Measurements from ENCODE around the gene C5orf52.
"Not testable (repeated sequence)": the region's sequence is repeated elsewhere in the genome, so short reads cannot be mapped to it uniquely, and the experiment has no call there.

The C5orf52 gene

DNA sequence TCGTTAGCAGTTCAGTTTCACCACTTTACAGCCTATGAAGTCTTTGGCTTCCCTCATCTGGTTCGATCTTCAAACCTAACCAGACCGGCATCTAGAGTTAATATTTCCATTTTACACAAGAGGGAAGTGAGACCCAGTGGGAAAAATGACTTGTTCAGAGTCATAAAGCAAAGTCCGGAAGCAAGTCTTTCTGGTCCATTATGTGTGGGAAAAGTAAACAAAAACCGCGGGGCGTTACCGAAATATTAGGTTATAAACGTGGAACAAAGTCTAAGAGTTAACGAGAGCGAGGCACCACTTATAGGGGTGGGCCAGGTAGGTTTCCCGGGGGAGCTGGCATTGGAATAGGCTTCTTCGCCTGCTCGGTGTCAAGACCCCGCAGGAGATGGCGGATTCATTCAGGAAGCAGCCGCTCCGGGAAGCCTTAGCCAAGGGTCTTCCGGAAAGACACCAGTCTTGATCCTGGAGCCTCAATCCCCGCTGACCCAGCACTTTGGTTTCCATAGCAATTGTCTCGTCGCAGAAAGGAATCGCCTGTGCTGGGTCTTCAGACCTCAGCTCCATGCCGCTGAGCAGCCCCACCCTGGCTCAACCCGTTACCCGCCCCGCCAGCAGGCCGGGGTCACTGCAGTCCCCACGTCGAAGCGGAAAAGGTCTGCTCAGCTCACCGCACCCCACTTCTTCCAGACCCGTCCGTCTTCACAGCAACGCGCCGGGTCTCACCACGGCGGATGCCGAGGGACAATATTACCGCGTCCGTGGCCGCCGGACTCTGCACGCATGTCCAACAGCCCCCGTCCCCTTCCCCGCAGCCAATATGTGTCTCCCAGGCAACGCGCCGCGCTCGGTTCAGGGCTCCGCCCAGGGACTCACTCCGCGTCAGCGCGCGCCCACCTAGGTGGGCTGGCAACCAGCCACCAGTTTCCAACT lies at the start of gene C5orf52:
TSS of gene C5orf52 (plus strand) at position 872 of the 930 bp plus-strand sequence. CDS start 82 bp downstream, outside the sequence.
- in situ Hi-C loops (cut with MboI; ENCODE audit: low sequenced_read_pairs) = no loop called here

DNA sequence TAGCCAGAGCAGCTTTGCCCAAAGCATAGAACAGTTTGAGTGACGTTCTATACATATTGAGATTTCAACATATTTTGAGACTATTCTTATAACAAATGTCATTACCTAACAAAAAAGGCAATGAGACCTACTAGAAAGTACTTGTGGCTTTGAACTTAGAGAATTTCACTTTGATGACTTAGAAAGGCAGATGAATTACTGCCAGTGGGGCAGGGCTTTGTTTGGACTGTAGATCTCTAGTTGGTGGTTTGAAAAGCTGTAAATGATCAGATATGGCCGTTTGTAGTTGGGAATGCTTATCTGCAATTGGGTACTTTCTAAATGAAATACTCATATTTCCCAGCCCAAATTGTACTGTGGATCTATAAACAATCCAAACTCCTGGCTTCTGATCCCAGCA lies 47.2 kb upstream of the C5orf52 start:
- in situ Hi-C loops (cut with MboI; ENCODE audit: low sequenced_read_pairs) = no loop called here

DNA sequence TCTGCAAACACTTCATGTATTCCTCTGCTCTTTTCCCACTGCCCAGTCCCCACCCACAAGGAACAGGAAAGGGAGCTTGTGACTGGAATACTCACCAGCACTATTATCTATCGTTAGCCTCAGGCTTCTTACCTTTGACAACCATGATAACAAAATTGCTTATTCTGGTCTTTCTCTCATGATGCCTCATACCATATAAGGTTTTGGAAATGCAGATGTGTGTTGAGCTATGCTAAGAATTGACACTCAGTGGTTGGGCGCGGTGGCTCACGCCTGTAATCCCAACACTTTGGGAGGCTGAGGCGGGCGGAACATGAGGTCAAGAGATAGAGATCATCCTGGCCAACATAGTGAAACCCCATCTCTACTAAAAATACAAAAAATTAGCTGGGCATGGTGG lies 44.5 kb upstream of the C5orf52 start:
- in situ Hi-C loops (cut with MboI; ENCODE audit: low sequenced_read_pairs) = no loop called here

DNA sequence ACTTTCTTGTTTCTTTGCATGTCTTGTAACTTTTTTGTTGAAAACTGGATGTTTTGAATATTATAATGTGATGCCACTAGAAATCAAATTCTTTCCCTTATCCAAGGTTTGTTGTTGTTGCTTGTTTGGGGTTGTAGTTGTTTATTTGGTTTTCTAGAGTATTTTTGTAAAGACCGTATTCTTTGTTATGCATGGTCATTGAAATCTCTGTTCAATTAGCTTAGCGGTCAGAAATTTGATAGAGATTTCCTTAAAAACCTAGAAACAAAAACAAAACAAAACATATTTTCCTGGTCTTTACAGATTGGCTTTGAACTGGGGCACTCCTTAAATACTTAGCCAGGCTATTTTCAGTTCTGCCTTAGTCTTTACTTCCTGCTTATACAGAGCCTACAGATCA lies 41.0 kb upstream of the C5orf52 start:
- in situ Hi-C loops (cut with MboI; ENCODE audit: low sequenced_read_pairs) = no loop called here

DNA sequence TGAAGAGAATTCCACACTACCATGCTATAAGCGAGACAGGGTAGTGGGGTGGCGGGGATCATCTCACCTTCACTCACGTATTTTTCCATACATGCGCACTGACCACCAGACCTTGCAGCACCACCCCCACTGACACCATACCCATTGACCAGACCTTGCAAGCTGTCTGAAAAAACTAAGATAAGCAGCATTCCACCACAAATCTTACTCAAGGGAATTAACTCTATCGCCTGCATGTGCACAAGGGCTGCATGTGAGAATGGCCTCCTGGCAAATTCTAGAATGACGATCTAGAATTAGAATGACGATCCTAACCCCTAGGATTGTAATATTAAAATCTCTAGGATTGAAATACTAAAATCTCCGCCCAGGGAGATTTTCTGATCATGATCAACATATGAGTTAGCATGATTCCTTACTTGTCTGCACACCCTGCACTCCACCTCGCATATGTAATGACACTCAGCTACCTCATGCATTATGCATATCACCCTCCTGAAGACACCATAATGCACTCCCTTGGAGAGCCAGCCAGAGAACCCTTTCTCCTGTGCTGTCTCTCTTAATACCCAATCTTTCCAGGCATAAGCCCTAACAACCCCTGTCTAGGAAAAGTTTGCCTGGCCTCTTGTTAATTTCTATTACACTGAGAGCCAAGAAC lies 30.8 kb upstream of the C5orf52 start:
- in situ Hi-C loops (cut with MboI; ENCODE audit: low sequenced_read_pairs) = no loop called here

DNA sequence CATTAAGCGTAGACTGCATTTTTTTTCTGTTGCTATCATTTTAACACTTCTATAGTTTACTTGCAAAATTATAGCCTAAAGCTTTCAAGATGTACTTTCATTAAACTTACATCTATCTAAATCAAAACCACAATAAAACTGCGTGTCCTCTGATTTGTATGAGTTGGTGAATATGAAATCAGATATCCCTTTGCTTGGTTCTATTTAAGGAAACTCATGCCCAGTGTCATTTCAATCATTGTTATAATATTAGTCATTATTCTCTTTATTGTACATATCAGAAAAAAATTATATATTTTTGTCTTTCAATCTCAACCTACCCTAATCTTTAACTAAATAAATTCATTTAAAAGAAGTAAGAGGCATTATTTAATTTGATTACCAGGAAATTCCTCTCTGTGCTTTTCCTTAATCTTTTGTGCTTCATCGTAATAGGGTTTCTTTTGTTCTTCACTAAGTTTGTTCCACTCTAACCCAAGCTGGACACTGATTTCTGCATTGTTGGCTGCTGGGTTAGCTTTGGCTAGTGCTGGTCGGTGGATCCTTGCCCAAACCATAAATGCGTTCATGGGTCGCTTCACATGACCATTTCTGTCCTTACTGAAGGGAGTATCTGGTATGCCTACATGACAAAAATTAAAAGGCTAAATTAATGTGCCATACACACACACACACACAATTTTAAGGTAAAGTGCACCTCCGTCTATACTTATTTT lies 22.9 kb upstream of the C5orf52 start:
- in situ Hi-C loops (cut with MboI; ENCODE audit: low sequenced_read_pairs) = no loop called here

DNA sequence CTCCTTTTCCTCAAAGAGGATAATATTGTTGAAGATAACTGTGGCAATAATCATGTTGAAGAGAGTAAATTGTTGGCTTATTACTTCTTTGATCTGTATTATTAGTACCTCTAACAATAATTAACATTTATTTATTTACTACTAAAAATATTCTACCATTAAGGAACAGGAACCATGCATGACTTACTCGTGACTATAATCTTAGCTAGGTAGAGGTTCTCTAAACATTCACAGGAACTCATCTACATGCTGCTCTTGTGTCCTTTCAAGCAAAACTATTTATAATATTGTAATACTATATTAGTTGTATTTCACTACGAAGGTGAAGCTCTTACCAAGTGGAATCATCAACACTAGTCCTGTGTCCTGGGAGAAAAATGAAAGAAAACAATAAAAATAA lies 22.2 kb upstream of the C5orf52 start:
- in situ Hi-C loops (cut with MboI; ENCODE audit: low sequenced_read_pairs) = no loop called here

DNA sequence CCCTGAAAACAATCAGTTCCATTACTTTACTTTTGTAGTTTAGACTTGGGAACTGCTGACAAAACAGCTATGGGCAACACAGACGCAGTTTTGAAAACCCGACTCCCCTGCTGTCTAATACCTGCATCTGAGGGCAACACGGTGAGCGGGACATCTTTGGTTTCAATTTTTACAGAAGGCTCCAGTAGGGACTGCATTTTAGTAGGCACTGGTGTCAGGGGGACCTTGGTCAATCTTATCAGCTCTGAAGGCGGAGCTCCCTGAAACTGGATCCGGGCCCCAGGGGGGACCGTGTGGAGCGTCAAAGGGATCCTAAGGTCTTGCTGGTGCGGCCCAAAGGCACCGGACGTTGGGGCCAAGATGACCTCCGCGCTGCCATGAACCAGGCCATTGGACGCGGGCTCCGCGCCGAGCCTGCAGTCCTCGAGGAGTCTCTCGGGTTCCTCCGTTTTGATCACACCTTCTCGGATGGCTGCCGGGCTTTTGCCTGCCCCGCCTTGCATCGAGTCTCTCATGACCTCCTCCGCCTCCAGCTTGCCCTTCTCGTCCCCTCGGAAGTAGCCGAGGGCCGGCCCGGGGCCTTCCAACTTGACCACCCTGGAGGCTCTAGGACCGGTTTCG lies 20.2 kb upstream of the C5orf52 start:
- in situ Hi-C loops (cut with MboI; ENCODE audit: low sequenced_read_pairs) = no loop called here

DNA sequence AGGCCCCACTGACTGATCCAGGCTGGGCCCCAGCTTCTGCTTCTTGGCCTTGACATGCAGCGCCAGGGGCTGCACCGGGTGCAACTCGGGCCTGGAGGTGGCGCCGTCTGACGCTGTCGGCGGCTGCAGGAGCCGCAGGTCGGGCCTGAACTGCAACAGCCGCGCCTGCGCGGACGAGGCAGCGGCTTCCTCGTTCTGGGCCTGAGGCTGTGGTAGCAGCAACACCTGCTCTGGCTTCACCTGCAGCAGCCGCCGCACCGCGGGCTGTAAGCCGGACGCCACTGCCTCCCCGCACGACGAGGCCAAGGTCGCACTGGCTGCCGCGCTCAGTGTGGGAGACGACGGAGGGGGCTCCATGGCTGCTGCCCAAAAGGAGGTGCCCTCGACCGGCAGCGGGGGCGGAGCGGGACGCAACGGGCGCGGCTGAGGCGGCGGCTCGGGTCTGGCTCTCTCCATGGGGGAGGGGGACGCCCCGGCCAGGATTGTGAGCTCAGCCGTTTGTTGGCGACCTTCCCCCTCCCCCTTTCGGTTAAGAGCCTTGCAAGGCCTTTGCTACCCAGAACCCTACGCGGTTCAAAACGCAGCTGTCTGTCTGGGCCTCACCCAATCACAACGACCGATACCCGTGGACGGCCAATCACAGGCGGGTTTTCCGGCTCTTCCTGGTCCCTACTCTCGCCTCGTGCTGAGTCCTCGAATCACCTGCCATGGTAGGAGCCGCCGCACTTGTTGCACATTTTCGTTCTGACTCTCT lies 19.5 kb upstream of the C5orf52 start:
- in situ Hi-C loops (cut with MboI; ENCODE audit: low sequenced_read_pairs) = no loop called here

DNA sequence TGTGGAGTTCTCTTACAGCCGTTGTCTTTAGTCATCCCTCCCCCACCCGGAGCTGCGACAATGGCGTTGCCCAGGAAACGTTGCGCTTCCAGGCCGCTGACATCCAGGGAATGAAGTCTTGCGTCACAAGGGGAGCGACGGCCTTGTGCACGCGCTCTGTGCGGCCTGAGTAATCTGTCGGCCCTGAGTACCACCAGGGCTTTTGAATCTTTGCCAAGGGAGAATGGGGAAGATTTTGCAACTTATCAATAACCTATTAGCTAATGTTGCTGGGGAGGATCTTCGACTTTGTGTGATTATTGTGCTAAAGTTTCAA lies 19.0 kb upstream of the C5orf52 start, which contains the start of gene SOX30:
TSS of gene SOX30 (minus strand) at position 62 of the 316 bp plus-strand sequence. CDS start 360 bp downstream, outside the sequence.
- in situ Hi-C loops (cut with MboI; ENCODE audit: low sequenced_read_pairs) = no loop called here

DNA sequence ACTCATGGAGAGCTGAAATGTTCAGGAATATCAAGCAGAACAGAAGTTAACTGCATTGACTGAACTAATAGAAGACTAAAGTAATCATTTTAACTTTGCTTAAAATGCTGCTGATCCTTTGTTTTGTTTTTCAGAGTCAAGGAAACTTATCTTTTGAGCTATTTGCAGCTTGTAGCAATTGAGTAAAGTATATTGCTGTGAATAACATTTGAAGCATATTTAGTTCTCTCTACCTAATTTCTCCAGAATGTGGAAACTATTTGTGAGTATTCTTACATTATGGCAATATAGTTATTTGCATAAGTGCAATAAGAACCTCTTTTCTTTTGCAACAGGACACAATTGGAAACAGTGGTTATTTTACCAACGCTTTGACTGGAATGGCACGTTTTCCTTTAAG lies 13.8 kb upstream of the C5orf52 start:
- in situ Hi-C loops (cut with MboI; ENCODE audit: low sequenced_read_pairs) = no loop called here

DNA sequence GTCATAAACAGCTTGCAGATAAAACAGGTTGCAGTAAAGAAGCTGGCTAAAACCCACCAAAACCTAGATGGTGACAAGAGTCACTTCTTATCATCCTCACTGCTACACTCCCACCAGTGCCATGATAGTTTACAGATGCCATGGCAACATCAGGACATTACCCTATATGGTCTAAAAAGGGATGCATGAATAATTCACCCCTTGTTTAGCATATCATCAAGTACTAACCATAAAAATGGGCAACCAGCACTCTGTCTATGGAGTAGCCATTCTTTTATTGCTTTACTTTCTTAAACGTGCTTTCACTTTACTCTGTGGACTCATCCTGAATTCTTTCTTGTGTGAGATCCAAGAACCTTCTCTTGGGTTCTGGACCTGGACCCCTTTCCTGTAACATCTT lies 12.4 kb upstream of the C5orf52 start:
- in situ Hi-C loops (cut with MboI; ENCODE audit: low sequenced_read_pairs) = no loop called here

DNA sequence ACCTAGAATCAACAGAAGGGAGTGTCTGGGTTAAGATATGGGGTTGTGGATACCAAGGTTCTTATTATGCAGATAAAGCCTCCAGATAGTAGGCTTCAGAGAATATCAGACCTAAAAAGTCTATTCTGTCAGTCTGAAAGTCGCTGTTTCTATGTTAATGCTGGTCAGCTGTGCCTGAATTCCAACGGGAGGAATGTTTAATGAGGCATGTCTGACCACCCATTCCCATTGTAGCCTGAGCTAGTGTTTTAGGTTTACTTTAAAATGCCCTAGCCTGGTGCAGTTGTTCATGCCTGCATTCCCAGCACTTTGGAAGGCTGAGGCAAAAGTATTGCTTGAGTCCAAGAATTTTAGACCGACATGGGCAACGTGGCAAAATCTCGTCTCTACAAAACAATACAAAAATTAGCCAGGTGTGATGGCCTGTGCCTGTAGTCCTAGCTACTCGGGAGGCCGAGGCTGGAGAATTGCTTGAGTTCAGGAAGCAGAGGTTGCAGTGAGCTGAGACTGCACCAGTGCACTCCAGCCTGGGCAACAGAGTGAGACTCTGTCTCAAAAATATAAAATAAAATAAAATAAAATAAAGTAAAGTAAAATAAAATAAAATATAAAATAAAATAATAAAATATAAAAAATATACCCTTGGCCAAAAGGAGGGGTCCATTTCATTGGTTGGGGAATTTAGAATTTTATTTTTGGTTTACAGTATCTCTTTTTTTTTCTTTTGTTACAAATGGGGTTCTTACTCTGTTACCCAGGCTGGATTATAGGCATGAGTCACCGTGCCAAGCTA lies 11.3 kb upstream of the C5orf52 start:
- in situ Hi-C loops (cut with MboI; ENCODE audit: low sequenced_read_pairs) = no loop called here

DNA sequence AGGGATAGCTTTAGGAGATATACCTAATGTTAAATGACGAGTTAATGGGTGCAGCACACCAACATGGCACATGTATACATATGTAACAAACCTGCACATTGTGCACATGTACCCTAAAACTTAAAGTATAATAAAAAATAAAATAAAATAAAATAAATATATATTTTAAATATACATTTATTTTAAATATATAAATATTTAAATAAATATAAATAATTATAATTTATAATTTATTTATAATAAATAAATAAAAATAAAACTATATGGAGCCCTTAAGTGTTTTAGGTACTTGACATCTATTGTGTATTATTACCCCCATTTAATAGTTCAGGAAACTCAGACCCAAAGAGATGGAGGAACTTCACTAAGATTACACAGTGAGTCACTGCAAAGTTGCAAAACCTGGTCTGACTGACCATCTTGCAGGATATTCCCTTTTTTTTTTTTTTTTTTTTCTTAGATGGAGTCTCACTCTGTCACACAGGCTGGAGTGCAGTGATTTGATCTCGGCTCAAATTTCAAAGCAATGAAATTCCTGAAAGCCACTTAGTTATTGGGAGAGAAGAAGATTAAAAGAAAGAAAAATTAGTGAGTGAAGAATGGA lies 5.8 kb upstream of the C5orf52 start:
- in situ Hi-C loops (cut with MboI; ENCODE audit: low sequenced_read_pairs) = no loop called here

DNA sequence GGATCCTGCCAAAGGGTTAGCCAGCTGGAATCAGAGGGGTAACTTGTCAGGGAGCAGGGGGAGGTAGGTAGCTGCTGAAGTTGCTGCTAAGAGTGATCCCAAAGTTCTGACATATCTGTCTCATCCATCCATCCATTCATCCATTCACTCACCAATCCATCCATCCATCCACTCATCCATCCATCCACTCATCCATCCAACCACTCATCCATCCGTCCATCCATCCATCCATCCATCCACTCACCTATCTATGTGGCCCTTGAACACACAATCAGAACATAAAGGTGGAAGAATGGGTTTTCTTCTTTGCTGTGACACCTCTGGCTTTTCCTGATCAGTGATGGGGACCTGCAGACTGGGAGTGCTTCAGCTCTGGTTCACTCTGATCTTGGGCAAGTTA lies 3.0 kb upstream of the C5orf52 start:
- in situ Hi-C loops (cut with MboI; ENCODE audit: low sequenced_read_pairs) = no loop called here

DNA sequence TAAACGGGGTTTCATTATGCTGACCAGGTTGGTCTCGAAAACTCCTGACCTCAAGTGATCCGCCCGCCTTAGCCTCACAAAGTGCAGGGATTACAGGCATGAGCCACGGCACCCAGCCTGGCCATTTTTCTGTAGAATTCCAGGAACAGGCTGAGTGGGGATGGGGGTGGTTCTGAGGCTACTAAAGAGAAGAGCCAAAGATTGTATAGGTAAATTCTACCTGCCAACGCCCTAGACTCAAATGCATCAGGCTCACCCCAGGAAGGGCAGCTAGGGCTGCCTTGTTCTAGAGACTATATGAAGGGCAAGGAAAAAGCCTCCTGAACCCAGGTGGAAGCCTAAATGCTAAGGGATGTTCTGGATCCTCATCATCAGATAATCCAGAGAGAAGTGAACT lies 1.6 kb upstream of the C5orf52 start:
- in situ Hi-C loops (cut with MboI; ENCODE audit: low sequenced_read_pairs) = no loop called here

DNA sequence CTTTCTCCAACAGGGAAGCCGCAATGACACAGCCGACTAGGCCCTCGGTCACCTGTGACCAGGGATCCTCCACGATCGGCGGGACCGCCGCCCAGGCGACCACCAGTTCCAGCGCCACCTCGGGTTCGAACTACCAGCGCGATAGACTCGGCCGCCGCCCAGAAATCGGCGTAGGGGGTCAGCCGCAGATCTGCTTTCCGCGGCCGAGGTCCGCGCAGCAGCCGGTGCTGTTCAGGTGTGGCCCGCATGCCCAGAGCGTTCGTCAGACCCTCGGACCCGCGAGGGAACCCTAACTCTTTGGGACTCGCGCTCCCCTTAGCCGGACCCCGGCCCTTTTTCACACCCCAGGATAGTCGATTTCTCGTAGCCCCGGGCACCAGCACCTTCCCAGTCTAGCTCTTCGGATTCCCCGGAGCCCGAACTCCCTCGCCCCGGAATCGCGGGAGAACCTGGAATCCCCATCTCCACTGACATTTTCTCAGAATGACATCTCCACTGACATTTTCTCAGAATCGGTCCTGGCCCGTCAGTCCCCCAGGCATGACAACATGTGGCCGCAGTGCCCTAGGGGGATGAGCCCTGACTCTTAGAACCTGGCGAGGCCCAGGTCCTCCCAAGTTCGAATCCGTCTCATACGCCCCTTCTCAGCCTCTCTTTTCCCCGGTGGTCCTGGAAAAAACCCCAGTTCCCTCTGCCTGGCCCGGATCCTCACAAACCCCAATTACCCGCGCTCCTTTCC lies 428 bp downstream of the C5orf52 start:
- in situ Hi-C loops (cut with MboI; ENCODE audit: low sequenced_read_pairs) = no loop called here

DNA sequence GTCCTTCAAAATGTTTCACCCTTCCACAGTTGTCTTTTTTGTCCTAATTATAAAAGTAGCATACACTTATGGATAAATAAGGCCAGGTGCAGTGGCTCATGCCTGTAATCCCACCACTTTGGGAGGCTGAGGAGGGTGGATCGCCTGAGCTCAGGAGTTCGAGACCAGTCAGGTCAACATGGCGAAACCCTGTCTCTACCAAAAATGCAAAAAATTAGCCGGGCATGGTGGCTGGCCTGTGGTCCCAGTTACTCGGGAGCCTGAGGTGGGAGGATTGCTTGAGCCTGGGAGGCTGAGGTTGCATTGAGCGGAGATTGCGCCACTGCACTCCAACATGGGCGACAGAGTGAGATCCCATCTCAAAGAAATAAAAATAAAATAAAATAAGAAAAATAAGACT lies 1.6 kb downstream of the C5orf52 start:
- in situ Hi-C loops (cut with MboI; ENCODE audit: low sequenced_read_pairs) = no loop called here

DNA sequence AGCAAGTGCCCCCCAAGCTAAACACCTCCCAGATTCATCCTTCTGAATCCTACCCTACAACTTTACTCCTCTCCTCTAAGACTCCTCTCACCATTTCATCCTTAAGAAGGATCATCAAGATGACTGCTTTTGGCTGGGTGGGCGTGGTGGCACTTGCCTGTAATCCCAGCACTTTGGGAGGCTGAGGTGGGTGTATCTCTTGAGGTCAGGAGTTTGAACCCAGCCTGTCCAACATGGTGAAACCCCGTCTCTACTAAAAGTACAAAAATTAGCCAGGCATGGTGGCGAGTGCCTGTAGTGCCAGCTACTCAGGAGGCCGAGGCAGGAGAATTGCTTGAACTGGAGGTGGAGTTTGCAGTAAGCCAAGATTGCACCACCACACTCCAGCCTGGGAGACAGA lies 3.0 kb downstream of the C5orf52 start:
- in situ Hi-C loops (cut with MboI; ENCODE audit: low sequenced_read_pairs) = not testable (repeated sequence)

Measured in HL-60/S4 treated with phorbol 12-myristate 13-acetate at 8.2 ng/mL for 4 days and 3 days (cell line).